ENCODE measurements around the gene PCIF1.
A peak's percentile ranks its signal among the peaks of the same experiment; 100 is the strongest.
"Not testable (repeated sequence)": the region's sequence is repeated elsewhere in the genome, so short reads cannot be mapped to it uniquely, and the experiment has no call there.

The PCIF1 gene

GRCh38 chr20:45926731-45927070 is 7.8 kb upstream of the PCIF1 start:
- TF ChIP-seq CTCF (conservative IDR thresholded peaks at IDR 0.05; ENCODE audit: low read depth, low read length) = no peak
- no peak for DNase-seq (ENCODE audit: low read depth)
- H3K4me3 ChIP-seq (ENCODE audit: low read depth, low read length) = no peak overlapping the region

GRCh38 chr20:45927071-45927878 is 7.2 kb upstream of the PCIF1 start:
- H3K4me3 ChIP-seq (ENCODE audit: low read depth, low read length) = no peak overlapping the region
- DNase-seq (ENCODE audit: low read depth) = no peak
- TF ChIP-seq CTCF (conservative IDR thresholded peaks at IDR 0.05; ENCODE audit: low read depth, low read length) = no peak

- DNase-seq (ENCODE audit: low read depth); H3K4me3 ChIP-seq (ENCODE audit: low read depth, low read length): not testable (repeated sequence)
Observed at GRCh38 chr20:45931680-45932079, 2.8 kb upstream of the PCIF1 start.

- DNase-seq (ENCODE audit: low read depth) = peak; percentile 89
- H3K4me3 ChIP-seq (ENCODE audit: low read depth, low read length) = peak overlapping the region; percentile 98
Observed at GRCh38 chr20:45933266-45934045, 1.0 kb upstream of the PCIF1 start.

GRCh38 chr20:45934046-45934585 is 367 bp upstream of the PCIF1 start:
- DNase-seq (ENCODE audit: low read depth) = peak; percentile 53
- no peak for TF ChIP-seq CTCF (conservative IDR thresholded peaks at IDR 0.05; ENCODE audit: low read depth, low read length)

More at GRCh38 chr20:45933266-45934045, 1.0 kb upstream of the PCIF1 start:
- TF ChIP-seq CTCF (conservative IDR thresholded peaks at IDR 0.05; ENCODE audit: low read depth, low read length) = peak; percentile 56

GRCh38 chr20:45935416-45936046 is 1.0 kb downstream of the PCIF1 start:
- peak overlapping the region; percentile 69 for H3K4me3 ChIP-seq (ENCODE audit: low read depth, low read length)
- DNase-seq (ENCODE audit: low read depth) = peak; percentile 64
- no peak for TF ChIP-seq CTCF (conservative IDR thresholded peaks at IDR 0.05; ENCODE audit: low read depth, low read length)

More at GRCh38 chr20:45934046-45934585, 367 bp upstream of the PCIF1 start:
- peak overlapping the region; percentile 98 for H3K4me3 ChIP-seq (ENCODE audit: low read depth, low read length)

- no peak for TF ChIP-seq CTCF (conservative IDR thresholded peaks at IDR 0.05; ENCODE audit: low read depth, low read length)
- no peak for DNase-seq (ENCODE audit: low read depth)
- H3K4me3 ChIP-seq (ENCODE audit: low read depth, low read length) = no peak overlapping the region
Observed at GRCh38 chr20:45937765-45938164, 3.3 kb downstream of the PCIF1 start.
